CD4-positive, CD25-positive, alpha-beta regulatory T cell (primary cell): ENCODE data around the gene FAM161B. TPM values are rescaled to one million over a fixed set of nuclear protein-coding genes. Genes with fewer than 3 reads are reported as not detected.
"Not testable (repeated sequence)": the region's sequence is repeated elsewhere in the genome, so short reads cannot be mapped to it uniquely, and the experiment has no call there.

Source experiments
- ATAC-seq, 2 donors: fragments of 150-1000 bp; cut with Tn5 transposase; one replicate each; pipeline ENCODE4 v1.10.0; 2021; ENCODE audit warnings: low read depth in 2 of 2, moderate number of reproducible peaks in 2 of 2, moderate library complexity in 1 of 2
- DNase-seq, 3 donors: peaks; one replicate each; pipeline versions ENCODE4 v3.0.0 to v3.0.0-alpha.2; 2012 to 2022; ENCODE audit warnings: mixed read lengths in 1 of 3
- H3K27ac ChIP-seq: one replicate; pipeline ENCODE4 v1.7.0; 2013; ENCODE audit warnings: mild to moderate bottlenecking, low read length; ENCODE audit not compliant: insufficient read depth, poor library complexity, severe bottlenecking
- H3K27me3 ChIP-seq: one replicate; pipeline ENCODE4 v1.7.0; 2013; ENCODE audit warnings: low read length; ENCODE audit not compliant: control insufficient read depth, insufficient read depth
- H3K36me3 ChIP-seq: one replicate; pipeline ENCODE4 v1.7.0; 2013; ENCODE audit warnings: mild to moderate bottlenecking, low read length, moderate library complexity; ENCODE audit not compliant: control insufficient read depth, insufficient read depth
- H3K4me1 ChIP-seq: 2 replicates; pipeline ENCODE4 v1.7.0; 2013; ENCODE audit warnings: mild to moderate bottlenecking, low read length; ENCODE audit not compliant: insufficient read depth, control insufficient read depth, poor library complexity, severe bottlenecking
- H3K4me3 ChIP-seq: one replicate; pipeline ENCODE4 v1.7.0; 2013; ENCODE audit warnings: low read depth, mild to moderate bottlenecking, low read length, moderate library complexity
- H3K9me3 ChIP-seq, 2 experiments: 1 replicate in 1 of 2; 2 replicates in 1 of 2; pipeline ENCODE4 v1.7.0; 2013; ENCODE audit warnings: low read length in 2 of 2, mild to moderate bottlenecking in 1 of 2, moderate library complexity in 1 of 2; ENCODE audit not compliant: control insufficient read depth in 2 of 2
- H3K27ac Mint-ChIP-seq, 3 donors: one replicate each; pipeline ENCODE4 v1.8.0; 2020 to 2022; ENCODE audit warnings: mild to moderate bottlenecking in 3 of 3, mixed read lengths in 3 of 3, moderate library complexity in 2 of 3
- H3K27me3 Mint-ChIP-seq: one replicate; pipeline ENCODE4 v1.8.0; 2022; ENCODE audit warnings: mild to moderate bottlenecking, mixed read lengths
- H3K36me3 Mint-ChIP-seq: one replicate; pipeline ENCODE4 v1.8.0; 2020; ENCODE audit warnings: mixed read lengths
- H3K4me1 Mint-ChIP-seq, 4 donors: one replicate each; pipeline ENCODE4 v1.8.0; 2020 to 2022; ENCODE audit warnings: mixed read lengths in 4 of 4, mild to moderate bottlenecking in 1 of 4
- H3K4me3 Mint-ChIP-seq, 4 donors: one replicate each; pipeline ENCODE4 v1.8.0; 2020 to 2022; ENCODE audit warnings: mild to moderate bottlenecking in 4 of 4, mixed read lengths in 4 of 4, moderate library complexity in 3 of 4
- H3K9me3 Mint-ChIP-seq, 7 donors: one replicate each; pipeline ENCODE4 v1.8.0; 2020 to 2022; ENCODE audit warnings: mixed read lengths in 7 of 7, mild to moderate bottlenecking in 3 of 7, moderate library complexity in 2 of 7
- polyA plus RNA-seq, 4 donors: library from polyadenylated mRNA; unstranded; fragments of 300-500 nt; fragmentation: Illumina TruSeq; gene quantifications; one replicate each; pipeline ENCODE4 v1.2.3, GENCODE V29; 2021
- total RNA-seq: library from RNA; stranded (reverse); gene quantifications from one replicate; pipeline ENCODE4 v1.2.3, GENCODE V29; 2022

The FAM161B gene
- total and polyA plus RNA-seq, 5 donors from 2014 or later, result 1.0 to 4.6 (median 1.8) TPM

DNA sequence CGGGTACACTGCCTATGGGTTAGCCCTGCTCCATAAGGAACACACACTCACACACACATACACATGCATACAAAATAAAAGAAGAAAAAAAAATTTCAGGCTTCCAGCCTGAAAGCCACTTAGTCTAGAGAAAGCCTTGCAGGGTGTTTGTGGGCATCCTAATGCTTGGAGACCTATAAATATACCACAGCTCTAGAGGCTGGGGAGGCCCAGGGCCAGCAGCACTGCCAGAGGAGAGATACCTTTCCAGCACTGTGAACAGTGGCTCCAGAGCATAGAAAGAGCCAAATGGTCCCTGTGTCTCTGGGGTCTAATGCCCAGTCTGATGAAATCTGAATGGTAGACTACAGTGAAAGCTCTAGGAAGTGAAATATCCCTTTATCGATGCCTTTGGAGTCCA is 12.9 kb downstream of the FAM161B start:
- Histone ChIP-seq H3K9me3 (no peaks in the 10 kb centered on the region), H3K27me3 (no peaks in the 10 kb centered on the region), H3K27ac (no peak overlapping the region), H3K36me3 (peaks cover 32% of the 10 kb centered on the region), H3K4me1 (no peaks in the 10 kb centered on the region), H3K4me3 (no peak overlapping the region)
- Mint-ChIP-seq H3K27me3 (no peaks in the 10 kb centered on the region), H3K9me3 (peaks cover 0 to 2% (median 0%) of the 10 kb centered on the region in 7 donors), H3K36me3 (peaks cover 22% of the 10 kb centered on the region), H3K4me1 (peaks cover 0 to 5% (median 0%) of the 10 kb centered on the region in 4 donors), H3K4me3 (no peak overlapping the region), H3K27ac (peak overlapping the region in 2 of 3 donors; percentile 2 to 90)
- DNase-seq, result no peak
- ATAC-seq, result no peak

DNA sequence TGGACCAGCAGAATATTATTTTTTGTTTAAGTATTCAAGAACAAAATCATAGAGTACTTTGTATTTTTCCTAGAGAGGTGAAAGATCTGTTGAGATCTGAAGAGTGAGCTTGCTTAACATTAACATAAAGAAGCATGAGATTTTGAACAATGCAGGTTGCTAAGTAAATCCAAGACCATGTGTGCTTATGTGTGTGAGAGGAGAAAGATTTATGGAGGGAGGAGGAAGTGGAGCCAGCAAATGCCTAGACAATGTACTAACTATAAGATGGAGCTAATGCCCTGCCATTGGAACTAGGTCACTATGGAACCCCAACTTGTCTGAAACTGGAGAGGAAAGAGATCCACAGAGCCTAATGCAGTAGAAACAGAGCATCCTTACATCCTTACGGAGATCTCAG is 13.3 kb downstream of the FAM161B start:
- peaks cover 22% of the 10 kb centered on the region for H3K36me3 Mint-ChIP-seq
- Histone ChIP-seq H3K4me1 (no peaks in the 10 kb centered on the region), H3K27ac (no peak overlapping the region), H3K27me3 (no peaks in the 10 kb centered on the region), H3K4me3 (no peak overlapping the region), H3K36me3 (peaks cover 36% of the 10 kb centered on the region), H3K9me3 (no peaks in the 10 kb centered on the region)
- H3K27me3 Mint-ChIP-seq, result no peaks in the 10 kb centered on the region
- DNase-seq, result no peak
- ATAC-seq, result no peak
- peak overlapping the region; percentile 1 to 90 (median 2) for H3K27ac Mint-ChIP-seq
- peaks cover 0 to 2% (median 0%) of the 10 kb centered on the region in 7 donors for H3K9me3 Mint-ChIP-seq
- H3K4me1 Mint-ChIP-seq, result peaks cover 0 to 5% (median under 1%) of the 10 kb centered on the region in 4 donors
- no peak overlapping the region for H3K4me3 Mint-ChIP-seq

DNA sequence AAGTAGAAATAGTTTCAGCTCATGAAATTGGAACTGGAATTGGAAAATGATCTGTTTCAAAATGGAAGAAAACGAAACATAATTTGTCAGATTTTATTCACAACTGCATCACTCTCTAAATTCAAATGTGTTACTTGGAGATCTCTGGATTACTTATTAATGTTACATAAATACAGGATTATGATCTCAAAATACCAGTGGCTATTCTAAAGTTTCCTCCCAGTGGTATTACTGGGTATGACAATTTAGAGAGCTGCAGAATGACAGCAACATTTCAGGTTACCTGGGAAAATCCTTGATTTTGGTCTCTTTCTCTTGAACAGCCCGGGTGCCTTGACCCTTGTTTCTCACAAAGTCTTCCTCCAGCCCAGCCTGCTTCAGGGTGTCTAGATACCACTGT is 14.2 kb downstream of the FAM161B start:
- peaks cover 26% of the 10 kb centered on the region for H3K36me3 Mint-ChIP-seq
- DNase-seq (peak in 1 of 3 donors; percentile 9), ATAC-seq (no peak)
- Histone ChIP-seq H3K27me3 (no peaks in the 10 kb centered on the region), H3K36me3 (peaks cover 45% of the 10 kb centered on the region), H3K4me3 (no peak overlapping the region), H3K4me1 (no peaks in the 10 kb centered on the region), H3K27ac (no peak overlapping the region), H3K9me3 (no peaks in the 10 kb centered on the region)
- H3K27ac Mint-ChIP-seq, result peak overlapping the region in 1 of 3 donors; percentile 52
- peaks cover 0 to 2% (median 0%) of the 10 kb centered on the region in 7 donors for H3K9me3 Mint-ChIP-seq
- H3K4me1 Mint-ChIP-seq, result peaks cover 0 to 5% (median 3%) of the 10 kb centered on the region in 4 donors
- H3K4me3 Mint-ChIP-seq, result no peak overlapping the region
- no peaks in the 10 kb centered on the region for H3K27me3 Mint-ChIP-seq

DNA sequence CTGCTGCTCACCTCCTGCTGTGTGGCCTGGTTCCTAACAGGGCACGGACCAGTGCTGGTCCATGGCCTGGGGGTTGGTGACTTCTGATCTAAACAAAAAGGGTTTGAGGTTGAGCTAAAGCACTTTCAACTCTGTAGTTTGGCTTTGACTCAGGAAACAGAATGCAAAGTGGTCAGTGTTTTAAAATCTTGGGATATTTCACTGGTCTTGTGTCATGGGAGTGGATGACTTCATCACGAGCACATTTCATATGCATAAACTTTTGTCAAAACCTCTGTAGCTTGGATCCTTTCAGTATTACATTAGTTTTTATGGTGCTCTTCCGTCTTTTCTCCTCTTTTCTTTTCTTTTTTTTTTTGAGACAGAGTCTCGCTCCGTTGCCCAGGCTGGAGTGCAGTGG is 25.6 kb downstream of the FAM161B start:
- no peak for DNase-seq
- H3K27ac Mint-ChIP-seq, result no peak overlapping the region
- Histone ChIP-seq H3K27ac (no peak overlapping the region), H3K9me3 (no peaks in the 10 kb centered on the region), H3K4me1 (no peaks in the 10 kb centered on the region), H3K36me3 (peaks cover 96% of the 10 kb centered on the region), H3K27me3 (no peaks in the 10 kb centered on the region), H3K4me3 (no peak overlapping the region)
- no peaks in the 10 kb centered on the region for H3K27me3 Mint-ChIP-seq
- no peak for ATAC-seq
- H3K4me3 Mint-ChIP-seq, result no peak overlapping the region
- peaks cover 48% of the 10 kb centered on the region for H3K36me3 Mint-ChIP-seq
- peaks cover 4 to 7% (median 4%) of the 10 kb centered on the region in 4 donors for H3K4me1 Mint-ChIP-seq
- H3K9me3 Mint-ChIP-seq, result no peaks in the 10 kb centered on the region

DNA sequence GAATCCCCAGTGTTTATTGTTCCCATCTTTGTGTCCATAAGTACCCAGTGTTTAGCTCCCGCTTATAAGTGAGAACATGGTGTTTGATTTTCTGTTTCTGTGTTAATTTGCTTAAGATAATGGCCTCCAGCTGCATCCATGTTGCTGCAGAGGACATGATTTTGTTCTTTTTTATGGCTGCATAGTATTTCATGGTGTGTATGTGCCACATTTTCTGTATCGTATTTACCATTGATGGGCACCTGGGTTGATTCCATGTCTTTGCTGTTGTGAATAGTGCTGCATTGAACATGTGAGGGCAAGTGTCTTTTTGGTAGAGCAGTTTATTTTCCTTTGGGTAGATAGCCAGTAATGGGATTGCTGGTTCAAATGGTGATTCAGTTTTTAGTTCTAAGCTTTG is 30.4 kb downstream of the FAM161B start:
- Mint-ChIP-seq H3K27ac (peak overlapping the region in 2 of 3 donors; percentile 20 to 73), H3K36me3 (peaks cover 33% of the 10 kb centered on the region), H3K4me1 (peaks cover 0 to 12% (median 9%) of the 10 kb centered on the region in 4 donors)
- DNase-seq, H3K27ac ChIP-seq, ATAC-seq, H3K27me3 Mint-ChIP-seq, H3K27me3 ChIP-seq, H3K9me3 ChIP-seq, H3K9me3 Mint-ChIP-seq, H3K4me3 Mint-ChIP-seq, H3K4me1 ChIP-seq, H3K4me3 ChIP-seq: not testable (repeated sequence)
- peaks cover 67% of the 10 kb centered on the region for H3K36me3 ChIP-seq

DNA sequence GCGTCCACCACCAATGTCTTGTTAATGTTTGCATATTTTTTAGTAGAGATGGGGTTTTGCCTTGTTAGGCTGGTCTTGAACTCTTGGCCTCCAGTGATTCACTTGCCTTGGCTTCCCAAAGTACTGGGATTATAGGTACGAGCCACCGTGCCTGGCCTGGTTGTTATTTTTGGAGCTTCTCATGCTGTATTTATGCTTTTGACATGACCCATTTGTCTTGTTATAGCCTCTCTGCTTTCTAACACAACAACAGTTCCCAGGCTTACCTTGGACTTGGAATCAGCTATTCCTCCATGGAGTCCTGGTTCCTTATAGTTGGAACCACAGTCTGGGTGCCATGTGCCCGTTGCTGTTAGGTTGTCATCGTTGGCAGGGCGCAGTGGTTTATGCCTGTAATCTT is 33.6 kb downstream of the FAM161B start:
- ATAC-seq, result no peak
- peaks cover 44% of the 10 kb centered on the region for H3K36me3 Mint-ChIP-seq
- Histone ChIP-seq H3K27me3 (no peaks in the 10 kb centered on the region), H3K4me1 (no peaks in the 10 kb centered on the region), H3K36me3 (peaks cover 61% of the 10 kb centered on the region), H3K27ac (no peak overlapping the region), H3K9me3 (peaks cover 0 to 6% of the 10 kb centered on the region in 2 experiments), H3K4me3 (no peak overlapping the region)
- H3K27me3 Mint-ChIP-seq, result no peaks in the 10 kb centered on the region
- peaks cover 0 to 12% (median 10%) of the 10 kb centered on the region in 4 donors for H3K4me1 Mint-ChIP-seq
- no peak for DNase-seq
- H3K27ac Mint-ChIP-seq, result peak overlapping the region in 1 of 3 donors; percentile 71
- H3K9me3 Mint-ChIP-seq, result peaks cover 0 to 11% (median 2%) of the 10 kb centered on the region in 7 donors
- no peak overlapping the region for H3K4me3 Mint-ChIP-seq

DNA sequence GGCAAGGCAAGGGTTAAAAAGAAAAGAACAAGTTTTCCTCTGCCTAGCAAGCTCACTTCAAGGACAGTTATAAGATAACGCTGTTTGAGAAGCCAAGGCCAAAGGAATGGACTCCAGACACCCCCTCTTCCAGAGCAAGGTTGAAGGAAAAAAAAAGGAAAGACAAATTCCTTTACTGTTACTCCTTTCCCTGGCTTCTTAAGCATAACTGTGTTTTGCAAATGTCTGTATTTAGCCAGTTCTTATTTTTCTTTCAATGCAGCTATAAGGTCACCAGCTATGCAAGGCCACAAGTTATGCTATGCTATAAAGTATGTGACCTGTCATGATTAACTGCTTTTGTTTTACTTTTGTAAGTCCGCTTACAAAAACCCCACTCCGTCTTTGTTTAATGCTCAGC is 36.6 kb downstream of the FAM161B start:
- peaks cover 63% of the 10 kb centered on the region for H3K36me3 ChIP-seq
- H3K36me3 Mint-ChIP-seq, result peaks cover 60% of the 10 kb centered on the region
- H3K27ac Mint-ChIP-seq, result no peak overlapping the region
- H3K27ac ChIP-seq, result no peak overlapping the region
- no peak overlapping the region for H3K4me3 Mint-ChIP-seq
- DNase-seq (no peak), ATAC-seq (no peak)
- peaks cover 6 to 17% (median 13%) of the 10 kb centered on the region in 4 donors for H3K4me1 Mint-ChIP-seq
- peaks cover 0 to 6% of the 10 kb centered on the region in 2 experiments for H3K9me3 ChIP-seq
- no peaks in the 10 kb centered on the region for H3K4me1 ChIP-seq
- H3K27me3 ChIP-seq, result no peaks in the 10 kb centered on the region
- no peak overlapping the region for H3K4me3 ChIP-seq
- peaks cover 0 to 13% (median 2%) of the 10 kb centered on the region in 7 donors for H3K9me3 Mint-ChIP-seq
- H3K27me3 Mint-ChIP-seq, result no peaks in the 10 kb centered on the region

DNA sequence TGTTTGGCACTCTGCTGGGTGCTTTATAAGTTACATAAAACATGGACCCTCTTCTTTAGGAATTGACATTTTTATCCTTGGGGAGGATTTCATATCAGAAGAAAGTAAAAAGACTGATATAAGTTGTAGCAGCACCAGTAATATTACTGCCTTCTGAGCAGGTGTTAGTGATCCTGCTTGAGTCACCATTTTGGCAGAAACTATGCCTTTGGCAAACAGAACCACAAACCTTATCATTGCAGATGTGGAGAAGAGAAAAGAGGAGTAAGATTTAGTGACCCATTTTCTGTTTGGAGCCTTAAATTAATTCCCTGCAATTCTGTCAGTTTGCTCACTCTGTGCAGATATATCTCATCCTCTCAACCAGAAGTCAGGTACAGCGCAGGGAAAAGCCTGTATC is 40.2 kb downstream of the FAM161B start:
- Mint-ChIP-seq H3K27me3 (no peaks in the 10 kb centered on the region), H3K27ac (peak overlapping the region in 1 of 3 donors; percentile 66), H3K4me3 (no peak overlapping the region), H3K9me3 (peaks cover 0 to 13% (median 2%) of the 10 kb centered on the region in 7 donors), H3K4me1 (peaks cover 6 to 13% (median 7%) of the 10 kb centered on the region in 4 donors), H3K36me3 (peaks cover 70% of the 10 kb centered on the region)
- DNase-seq (no peak), ATAC-seq (no peak)
- Histone ChIP-seq H3K27ac (no peak overlapping the region), H3K9me3 (peaks cover 0 to 6% of the 10 kb centered on the region in 2 experiments), H3K27me3 (no peaks in the 10 kb centered on the region), H3K4me1 (no peaks in the 10 kb centered on the region), H3K4me3 (no peak overlapping the region), H3K36me3 (peaks cover 84% of the 10 kb centered on the region)
